Upper lobe of right lung (tissue), 1 donor: Measurements from ENCODE around the gene GLB1L. TPM values are rescaled to one million over a fixed set of nuclear protein-coding genes. Genes with fewer than 3 reads are reported as not detected.
A peak's percentile ranks its signal among the peaks of the same experiment; 100 is the strongest.

Source experiments
- ATAC-seq: fragments of 200-7000 bp; cut with Tn5 transposase; one replicate; pipeline ENCODE4 v1.9.1; 2020; ENCODE audit warnings: mild to moderate bottlenecking, moderate library complexity
- DNase-seq: peaks from one replicate; pipeline ENCODE4 v3.0.0-alpha.2; 2020
- H3K27ac ChIP-seq: fragments of 200-600 bp; one replicate; pipeline ENCODE4 v1.8.0; 2022
- H3K27me3 ChIP-seq: fragments of 200-600 bp; one replicate; pipeline ENCODE4 v1.8.0; 2022; ENCODE audit warnings: mild to moderate bottlenecking
- H3K36me3 ChIP-seq: fragments of 200-600 bp; one replicate; pipeline ENCODE4 v1.8.0; 2022
- H3K4me1 ChIP-seq: fragments of 200-600 bp; one replicate; pipeline ENCODE4 v1.8.0; 2022
- H3K4me3 ChIP-seq: fragments of 200-600 bp; one replicate; pipeline ENCODE4 v1.8.0; 2022; ENCODE audit warnings: mild to moderate bottlenecking
- H3K9me3 ChIP-seq: fragments of 200-600 bp; one replicate; pipeline ENCODE4 v1.8.0; 2022
- intact Hi-C: fragments of 100-400 bp; cut with DNase I; formaldehyde crosslinking; loops from one replicate; pipeline ENCODE4 v1.11.0; 2022
- total RNA-seq: library from RNA; stranded (reverse); fragmentation: NEBNext Ultra II Directional; extraction: Animal tissue kit (Norgen Biotek cat#: 25700); gene quantifications from one replicate; pipeline ENCODE4 v1.2.1, GENCODE V29; 2021
- TF ChIP-seq, protein P1 (sequence below): fragments of 200-600 bp; IDR thresholded peaks from one replicate; pipeline ENCODE4 v1.8.0; 2022; ENCODE audit warnings: antibody characterized with exemption
- donor health status: DM: no; HTN: yes; CAD: no; lungs with severe emphysema.

GLB1L gene
- total RNA-seq, 1 donor from 2014 or later, result 10.0 TPM

DNA sequence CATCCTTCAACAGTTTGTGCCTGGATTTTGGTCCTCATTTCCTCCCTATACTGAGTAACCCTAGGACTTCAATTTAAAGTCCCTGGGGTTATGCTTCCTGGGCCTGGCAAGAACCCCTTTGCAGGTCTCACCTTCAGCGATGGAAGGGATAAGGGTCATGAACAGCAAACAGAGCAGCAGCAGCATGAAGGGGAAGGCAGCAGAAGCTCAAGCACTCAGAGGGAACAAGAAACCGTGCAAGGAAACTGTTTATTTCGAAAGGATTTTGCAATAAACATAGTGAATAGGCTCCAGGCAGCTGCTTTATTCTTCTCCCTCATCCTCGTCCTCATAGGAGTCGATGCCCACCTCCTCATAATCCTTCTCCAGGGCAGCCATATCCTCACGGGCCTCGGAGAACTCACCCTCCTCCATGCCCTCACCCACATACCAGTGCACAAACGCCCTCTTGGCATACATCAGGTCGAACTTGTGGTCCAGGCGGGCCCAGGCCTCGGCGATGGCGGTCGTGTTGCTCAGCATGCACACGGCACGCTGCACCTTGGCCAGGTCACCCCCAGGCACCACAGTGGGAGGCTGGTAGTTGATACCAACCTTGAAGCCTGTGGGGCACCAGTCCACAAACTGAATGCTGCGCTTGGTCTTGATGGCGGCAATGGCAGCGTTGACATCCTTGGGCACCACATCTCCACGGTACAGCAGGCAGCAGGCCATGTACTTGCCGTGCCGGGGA, 5.0 kb upstream of the GLB1L start:
- TF ChIP-seq, protein P1, sequence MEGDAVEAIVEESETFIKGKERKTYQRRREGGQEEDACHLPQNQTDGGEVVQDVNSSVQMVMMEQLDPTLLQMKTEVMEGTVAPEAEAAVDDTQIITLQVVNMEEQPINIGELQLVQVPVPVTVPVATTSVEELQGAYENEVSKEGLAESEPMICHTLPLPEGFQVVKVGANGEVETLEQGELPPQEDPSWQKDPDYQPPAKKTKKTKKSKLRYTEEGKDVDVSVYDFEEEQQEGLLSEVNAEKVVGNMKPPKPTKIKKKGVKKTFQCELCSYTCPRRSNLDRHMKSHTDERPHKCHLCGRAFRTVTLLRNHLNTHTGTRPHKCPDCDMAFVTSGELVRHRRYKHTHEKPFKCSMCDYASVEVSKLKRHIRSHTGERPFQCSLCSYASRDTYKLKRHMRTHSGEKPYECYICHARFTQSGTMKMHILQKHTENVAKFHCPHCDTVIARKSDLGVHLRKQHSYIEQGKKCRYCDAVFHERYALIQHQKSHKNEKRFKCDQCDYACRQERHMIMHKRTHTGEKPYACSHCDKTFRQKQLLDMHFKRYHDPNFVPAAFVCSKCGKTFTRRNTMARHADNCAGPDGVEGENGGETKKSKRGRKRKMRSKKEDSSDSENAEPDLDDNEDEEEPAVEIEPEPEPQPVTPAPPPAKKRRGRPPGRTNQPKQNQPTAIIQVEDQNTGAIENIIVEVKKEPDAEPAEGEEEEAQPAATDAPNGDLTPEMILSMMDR, result no peak
- Histone ChIP-seq H3K36me3 (peaks cover 19% of the 10 kb centered on the region), H3K4me1 (peaks cover 65% of the 10 kb centered on the region), H3K4me3 (peak overlapping the region; percentile 36), H3K9me3 (no peaks in the 10 kb centered on the region), H3K27ac (peak overlapping the region; percentile 91), H3K27me3 (no peaks in the 10 kb centered on the region)
- ATAC-seq, result no peak
- intact Hi-C loops, result no loop called here
- DNase-seq, result no peak

GRCh38 chr2:219249203-219249980, 4.1 kb upstream of the GLB1L start:
- Histone ChIP-seq H3K4me1 (peaks cover 69% of the 10 kb centered on the region), H3K27ac (peak overlapping the region; percentile 91), H3K36me3 (peaks cover 19% of the 10 kb centered on the region), H3K4me3 (peak overlapping the region; percentile 36), H3K9me3 (no peaks in the 10 kb centered on the region), H3K27me3 (no peaks in the 10 kb centered on the region)
- intact Hi-C loops, result no loop called here
- peak; percentile 58 for ATAC-seq
- TF ChIP-seq, protein P1, result no peak
- peak; percentile 89 for DNase-seq

DNA sequence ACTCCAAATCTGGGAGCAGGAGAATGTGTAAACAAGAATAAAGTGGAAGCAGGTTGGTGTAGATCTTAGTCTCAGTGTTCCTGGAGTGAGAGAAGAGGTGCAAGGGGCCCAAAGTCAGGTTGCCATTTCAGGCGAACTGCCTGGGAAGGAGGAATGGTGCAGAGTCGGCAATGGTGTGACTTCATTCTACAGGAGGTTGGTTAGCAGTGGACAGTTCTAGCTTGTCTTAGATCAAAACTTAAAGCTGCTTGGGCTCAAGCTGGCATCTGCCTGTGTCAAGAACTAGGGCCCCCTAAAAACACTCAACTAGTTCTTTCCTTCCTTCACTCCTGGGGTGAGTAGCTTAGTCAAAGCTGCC, 3.6 kb upstream of the GLB1L start:
- ATAC-seq (no peak), DNase-seq (no peak)
- Histone ChIP-seq H3K4me1 (peaks cover 68% of the 10 kb centered on the region), H3K27me3 (no peaks in the 10 kb centered on the region), H3K27ac (peak overlapping the region; percentile 91), H3K4me3 (peak overlapping the region; percentile 36), H3K9me3 (no peaks in the 10 kb centered on the region), H3K36me3 (peaks cover 19% of the 10 kb centered on the region)
- intact Hi-C loops, result no loop called here
- TF ChIP-seq, protein P1, result no peak

GRCh38 chr2:219247678-219248642, 2.7 kb upstream of the GLB1L start:
- H3K9me3 ChIP-seq, result no peaks in the 10 kb centered on the region
- peaks cover 68% of the 10 kb centered on the region for H3K4me1 ChIP-seq
- intact Hi-C loops, result no loop called here
- no peak overlapping the region for H3K4me3 ChIP-seq
- peak overlapping the region; percentile 96 for H3K27ac ChIP-seq
- no peak for DNase-seq
- TF ChIP-seq, protein P1, result no peak
- peaks cover 19% of the 10 kb centered on the region for H3K36me3 ChIP-seq
- H3K27me3 ChIP-seq, result no peaks in the 10 kb centered on the region
- ATAC-seq, result peak; percentile 1

GRCh38 chr2:219246559-219246958, 1.3 kb upstream of the GLB1L start:
- H3K4me1 ChIP-seq, result peaks cover 56% of the 10 kb centered on the region
- no peak for ATAC-seq
- no peaks in the 10 kb centered on the region for H3K27me3 ChIP-seq
- peak overlapping the region; percentile 98 for H3K4me3 ChIP-seq
- H3K9me3 ChIP-seq, result no peaks in the 10 kb centered on the region
- peak overlapping the region; percentile 96 for H3K27ac ChIP-seq
- TF ChIP-seq, protein P1, result no peak
- peaks cover 19% of the 10 kb centered on the region for H3K36me3 ChIP-seq
- no peak for DNase-seq
- intact Hi-C loops, result no loop called here
